Gastrocnemius medialis (tissue), 4 donors: ENCODE data around the gene PCDHGA11. TPM values are rescaled to one million over a fixed set of nuclear protein-coding genes. Genes with fewer than 3 reads are reported as not detected.
"Not testable (repeated sequence)": the region's sequence is repeated elsewhere in the genome, so short reads cannot be mapped to it uniquely, and the experiment has no call there.

ENCODE experiments used
- ATAC-seq, 2 donors: fragments of 150-250 bp; one replicate each; pipeline ENCODE4 v1.9.1; 2016
- DNase-seq, 2 donors: peaks; one replicate each; pipeline ENCODE4 v3.0.0-alpha.2; 2019
- H3K27ac ChIP-seq, 4 donors: fragments of 200-600 bp; sonication (generic); 1 replicate in 1 of 4; 2 replicates in 3 of 4; pipeline ENCODE4 v1.5.1; 2016 to 2018; ENCODE audit warnings: mild to moderate bottlenecking in 2 of 4, moderate library complexity in 1 of 4
- H3K27me3 ChIP-seq, 3 donors: fragments of 200-600 bp; sonication (generic) in 2 of 3; 1 replicate in 1 of 3; 2 replicates in 2 of 3; pipeline versions ENCODE4 v1.5.1 to v1.6.0; 2016 to 2019; ENCODE audit warnings: mild to moderate bottlenecking in 1 of 3, moderate library complexity in 1 of 3
- H3K36me3 ChIP-seq, 2 donors: fragments of 200-600 bp; sonication (generic) in 1 of 2; one replicate each; pipeline ENCODE4 v1.5.1; 2017 to 2018
- H3K4me1 ChIP-seq, 2 donors: fragments of 200-600 bp; sonication (generic) in 1 of 2; one replicate each; pipeline ENCODE4 v1.5.1; 2016 to 2017; ENCODE audit warnings: mild to moderate bottlenecking in 2 of 2
- H3K4me3 ChIP-seq, 4 donors: fragments of 200-600 bp; sonication (generic) in 3 of 4; 1 replicate in 1 of 4; 2 replicates in 3 of 4; pipeline ENCODE4 v1.5.1; 2016 to 2019; ENCODE audit warnings: mild to moderate bottlenecking in 2 of 4
- H3K9me3 ChIP-seq, 3 donors: fragments of 200-600 bp; sonication (generic) in 2 of 3; 1 replicate in 1 of 3; 2 replicates in 2 of 3; pipeline ENCODE4 v1.5.1; 2016 to 2019
- POLR2A ChIP-seq, 2 donors: fragments of 450-650 bp; IDR thresholded peaks; one replicate each; pipeline ENCODE4 v1.6.1; 2017; ENCODE audit warnings: antibody characterized with exemption in 2 of 2, mild to moderate bottlenecking in 2 of 2, moderate library complexity in 2 of 2
- in situ Hi-C, 4 donors: fragments of 200-750 bp; cut with MboI; loops; one replicate each; pipeline versions ENCODE4 v1.15.0 to v1.8.0; 2017; ENCODE audit warnings: low sequenced_read_pairs in 4 of 4
- intact Hi-C: fragments of 100-400 bp; cut with DNase I; formaldehyde crosslinking; loops from one replicate; pipeline ENCODE4 v1.15.1; 2023; ENCODE audit warnings: low total_unique reads
- total RNA-seq, 4 donors: library from RNA; depleted of rRNA; stranded (reverse); fragments of >200 nt; gene quantifications; one replicate each; pipeline versions ENCODE4 v1.1.0 to v1.2.3, GENCODE V29; 2016
- TF ChIP-seq, protein P1 (sequence below), 5 experiments: fragments of 450-650 bp in 3 of 5; fragments of 200-600 bp in 2 of 5; sonication (generic) in 2 of 5; IDR thresholded peaks in 4 of 5; conservative IDR thresholded peaks in 1 of 5; 1 replicate in 4 of 5; 2 replicates in 1 of 5; pipeline ENCODE4 v1.5.1; 2016 to 2019; ENCODE audit warnings: antibody characterized with exemption in 5 of 5, mild to moderate bottlenecking in 3 of 5, moderate library complexity in 3 of 5

The PCDHGA11 gene
- total RNA-seq, 4 donors from 2014 or later = 1.2 to 3.3 (median 1.3) TPM

DNA sequence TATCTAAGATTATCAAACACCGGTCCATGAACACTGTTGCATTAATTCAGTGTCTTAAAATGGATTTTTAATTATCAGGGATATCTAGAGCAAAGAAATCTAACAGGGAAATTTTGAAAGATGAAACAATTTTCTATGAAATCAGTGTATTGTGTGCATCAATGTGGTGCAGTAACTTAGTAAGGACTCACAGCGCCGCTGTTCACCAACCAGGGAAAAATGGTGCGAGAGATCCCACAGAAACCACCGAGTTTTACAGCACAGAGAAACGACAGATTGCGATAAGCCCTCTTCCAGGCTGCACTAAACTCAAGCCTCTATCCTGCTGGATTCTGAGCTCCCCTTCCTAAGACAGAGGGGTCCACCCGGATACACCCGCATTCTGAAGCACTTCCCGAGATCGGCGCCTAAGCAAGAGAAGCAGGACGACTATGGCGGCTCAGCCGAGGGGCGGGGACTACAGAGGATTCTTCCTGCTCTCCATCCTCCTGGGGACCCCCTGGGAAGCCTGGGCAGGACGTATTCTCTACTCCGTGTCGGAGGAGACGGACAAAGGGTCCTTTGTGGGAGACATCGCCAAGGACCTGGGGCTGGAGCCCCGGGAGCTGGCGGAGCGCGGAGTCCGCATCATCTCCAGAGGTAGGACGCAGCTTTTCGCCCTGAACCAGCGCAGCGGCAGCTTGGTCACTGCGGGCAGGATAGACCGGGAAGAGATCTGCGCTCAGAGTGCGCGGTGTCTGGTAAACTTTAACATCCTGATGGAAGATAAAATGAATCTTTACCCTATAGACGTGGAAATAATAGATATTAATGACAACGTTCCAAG is 38.2 kb upstream of the PCDHGA11 start, which contains the start of gene PCDHGA7:
Gene PCDHGA7 (plus strand): TSS at position 274 of the 826 bp plus-strand sequence. CDS start 158 bp downstream, at position 432.
- H3K4me1 ChIP-seq = peaks cover 0 to 4% of the 10 kb centered on the region in 2 donors
- intact Hi-C loops = no loop called here
- in situ Hi-C loops = no loop called here
- no peaks in the 10 kb centered on the region for H3K9me3 ChIP-seq
- peaks cover 0 to 6% (median 0%) of the 10 kb centered on the region in 3 donors for H3K27me3 ChIP-seq
- ATAC-seq (peak in 1 of 2 donors; percentile 59), DNase-seq (no peak)
- no peak within 1 kb of the TSS for H3K27ac ChIP-seq
- TF ChIP-seq, protein P1, sequence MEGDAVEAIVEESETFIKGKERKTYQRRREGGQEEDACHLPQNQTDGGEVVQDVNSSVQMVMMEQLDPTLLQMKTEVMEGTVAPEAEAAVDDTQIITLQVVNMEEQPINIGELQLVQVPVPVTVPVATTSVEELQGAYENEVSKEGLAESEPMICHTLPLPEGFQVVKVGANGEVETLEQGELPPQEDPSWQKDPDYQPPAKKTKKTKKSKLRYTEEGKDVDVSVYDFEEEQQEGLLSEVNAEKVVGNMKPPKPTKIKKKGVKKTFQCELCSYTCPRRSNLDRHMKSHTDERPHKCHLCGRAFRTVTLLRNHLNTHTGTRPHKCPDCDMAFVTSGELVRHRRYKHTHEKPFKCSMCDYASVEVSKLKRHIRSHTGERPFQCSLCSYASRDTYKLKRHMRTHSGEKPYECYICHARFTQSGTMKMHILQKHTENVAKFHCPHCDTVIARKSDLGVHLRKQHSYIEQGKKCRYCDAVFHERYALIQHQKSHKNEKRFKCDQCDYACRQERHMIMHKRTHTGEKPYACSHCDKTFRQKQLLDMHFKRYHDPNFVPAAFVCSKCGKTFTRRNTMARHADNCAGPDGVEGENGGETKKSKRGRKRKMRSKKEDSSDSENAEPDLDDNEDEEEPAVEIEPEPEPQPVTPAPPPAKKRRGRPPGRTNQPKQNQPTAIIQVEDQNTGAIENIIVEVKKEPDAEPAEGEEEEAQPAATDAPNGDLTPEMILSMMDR (IDR thresholded peaks at IDR 0.05 in 4 of 5, conservative IDR thresholded peaks at IDR 0.05 in 1 of 5) = peak in 4 of 5 experiments; percentile 9 to 44 (median 22)
- TF ChIP-seq POLR2A (IDR thresholded peaks at IDR 0.05) = no peak
- H3K4me3 ChIP-seq = peak within 1 kb of the TSS; percentile 36 to 58 (median 46)
- no peaks in the 10 kb centered on the region for H3K36me3 ChIP-seq

DNA sequence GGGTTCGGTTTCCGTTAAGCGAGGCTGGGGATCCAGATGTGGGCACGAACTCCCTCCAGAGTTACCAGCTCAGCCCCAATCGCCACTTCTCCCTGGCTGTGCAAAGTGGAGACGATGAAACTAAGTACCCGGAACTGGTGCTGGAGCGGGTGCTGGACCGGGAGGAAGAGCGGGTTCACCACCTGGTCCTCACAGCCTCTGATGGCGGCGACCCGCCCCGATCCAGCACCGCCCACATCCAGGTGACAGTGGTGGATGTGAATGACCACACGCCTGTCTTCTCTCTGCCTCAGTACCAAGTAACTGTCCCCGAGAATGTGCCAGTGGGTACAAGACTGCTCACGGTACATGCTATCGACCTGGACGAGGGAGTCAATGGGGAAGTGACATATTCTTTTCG is 37.5 kb upstream of the PCDHGA11 start:
- peaks cover 0 to under 1% (median 0%) of the 10 kb centered on the region in 3 donors for H3K9me3 ChIP-seq
- peaks cover 0 to 6% (median 0%) of the 10 kb centered on the region in 3 donors for H3K27me3 ChIP-seq
- ATAC-seq (no peak), DNase-seq (no peak)
- peaks cover 0 to 4% of the 10 kb centered on the region in 2 donors for H3K4me1 ChIP-seq
- peak overlapping the region in 2 of 4 donors; percentile 48 to 58 for H3K4me3 ChIP-seq
- H3K27ac ChIP-seq = no peak overlapping the region
- in situ Hi-C loops = no loop called here
- intact Hi-C loops = no loop called here
- H3K36me3 ChIP-seq = no peaks in the 10 kb centered on the region
- TF ChIP-seq, protein P1 (IDR thresholded peaks at IDR 0.05 in 4 of 5, conservative IDR thresholded peaks at IDR 0.05 in 1 of 5) = no peak
- TF ChIP-seq POLR2A (IDR thresholded peaks at IDR 0.05) = no peak

DNA sequence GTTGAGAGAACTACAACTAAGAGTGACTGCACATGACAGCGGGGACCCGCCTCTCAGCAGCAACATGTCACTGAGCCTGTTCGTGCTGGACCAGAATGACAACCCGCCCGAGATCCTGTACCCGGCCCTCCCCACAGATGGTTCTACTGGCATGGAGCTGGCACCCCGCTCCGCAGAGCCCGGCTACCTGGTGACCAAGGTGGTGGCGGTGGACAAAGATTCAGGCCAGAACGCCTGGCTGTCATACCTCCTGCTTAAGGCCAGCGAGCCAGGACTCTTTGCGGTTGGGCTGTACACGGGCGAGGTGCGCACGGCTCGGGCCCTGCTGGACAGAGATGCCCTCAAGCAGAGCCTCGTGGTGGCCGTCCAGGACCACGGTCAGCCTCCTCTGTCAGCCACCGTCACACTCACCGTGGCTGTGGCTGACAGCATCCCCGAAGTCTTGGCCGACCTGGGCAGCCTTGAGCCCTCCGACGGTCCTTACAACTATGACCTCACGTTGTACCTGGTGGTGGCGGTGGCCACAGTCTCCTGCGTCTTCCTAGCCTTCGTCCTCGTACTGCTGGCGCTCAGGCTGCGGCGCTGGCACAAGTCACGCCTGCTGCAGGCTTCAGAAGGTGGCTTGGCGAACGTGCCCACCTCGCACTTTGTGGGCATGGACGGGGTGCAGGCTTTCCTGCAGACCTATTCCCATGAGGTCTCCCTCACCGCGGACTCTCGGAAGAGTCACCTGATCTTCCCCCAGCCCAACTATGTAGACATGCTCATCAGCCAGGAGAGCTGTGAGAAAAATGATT is 36.2 kb upstream of the PCDHGA11 start:
- no peak overlapping the region for H3K27ac ChIP-seq
- intact Hi-C loops = no loop called here
- no peak overlapping the region for H3K4me3 ChIP-seq
- peaks cover 0 to 5% (median 5%) of the 10 kb centered on the region in 3 donors for H3K9me3 ChIP-seq
- TF ChIP-seq POLR2A (IDR thresholded peaks at IDR 0.05) = no peak
- TF ChIP-seq, protein P1 (IDR thresholded peaks at IDR 0.05 in 4 of 5, conservative IDR thresholded peaks at IDR 0.05 in 1 of 5) = no peak
- H3K27me3 ChIP-seq = peaks cover 0 to 6% (median 2%) of the 10 kb centered on the region in 3 donors
- H3K36me3 ChIP-seq = no peaks in the 10 kb centered on the region
- no peak for DNase-seq
- ATAC-seq = no peak
- peaks cover under 1 to 4% of the 10 kb centered on the region in 2 donors for H3K4me1 ChIP-seq
- in situ Hi-C loops = no loop called here

DNA sequence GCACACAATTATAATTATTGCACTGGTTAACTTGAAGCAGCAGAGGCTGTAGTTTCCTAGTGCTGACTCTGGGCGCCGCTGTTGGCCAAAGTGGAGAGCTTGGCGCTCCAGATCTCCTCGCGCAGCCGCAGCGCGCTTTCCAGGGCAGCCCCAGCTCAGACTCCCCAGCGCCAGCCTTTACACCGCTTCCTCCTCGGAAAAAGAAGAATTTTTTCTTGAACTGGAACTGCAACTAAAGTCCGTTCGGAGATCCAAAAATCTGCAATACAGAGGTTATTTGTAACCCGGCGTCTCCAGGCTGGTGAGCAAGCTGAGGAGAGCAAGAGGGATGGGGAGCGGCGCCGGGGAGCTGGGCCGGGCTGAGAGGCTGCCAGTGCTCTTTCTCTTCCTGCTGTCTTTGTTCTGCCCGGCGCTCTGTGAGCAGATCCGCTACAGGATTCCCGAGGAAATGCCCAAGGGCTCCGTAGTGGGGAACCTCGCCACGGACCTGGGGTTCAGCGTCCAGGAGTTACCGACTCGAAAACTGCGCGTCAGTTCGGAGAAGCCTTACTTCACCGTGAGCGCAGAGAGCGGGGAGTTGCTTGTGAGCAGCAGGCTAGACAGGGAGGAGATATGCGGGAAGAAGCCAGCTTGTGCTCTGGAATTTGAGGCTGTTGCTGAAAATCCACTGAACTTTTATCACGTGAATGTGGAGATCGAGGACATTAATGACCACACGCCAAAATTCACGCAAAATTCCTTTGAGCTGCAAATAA is 33.1 kb upstream of the PCDHGA11 start, which contains the start of gene PCDHGB4:
Gene PCDHGB4 (plus strand): TSS at position 142 of the 755 bp plus-strand sequence. CDS start 187 bp downstream, at position 329.
- H3K9me3 ChIP-seq, in situ Hi-C loops: not testable (repeated sequence)

More for the DNA sequence above, 33.1 kb upstream of the PCDHGA11 start, which contains the start of gene PCDHGB4:
- H3K36me3 ChIP-seq, H3K27me3 ChIP-seq, H3K4me1 ChIP-seq, intact Hi-C loops: not testable (repeated sequence)
- peak; percentile 47 to 83 for ATAC-seq
- Histone ChIP-seq H3K27ac (peak within 1 kb of the TSS in 2 of 4 donors; percentile 44 to 47), H3K4me3 (peak within 1 kb of the TSS; percentile 14 to 52 (median 46))
- TF ChIP-seq, protein P1 (IDR thresholded peaks at IDR 0.05 in 4 of 5, conservative IDR thresholded peaks at IDR 0.05 in 1 of 5) = peak; percentile 38 to 67 (median 53)
- DNase-seq = peak in 1 of 2 donors; percentile 44
